Stomach smooth muscle (tissue), 2 donors: Measurements from ENCODE around the gene CPNE5.

ENCODE experiments used
- H3K27ac ChIP-seq: one replicate; pipeline ENCODE4 v1.7.0; 2013; ENCODE audit warnings: mild to moderate bottlenecking, low read length, inconsistent platforms
- H3K27me3 ChIP-seq, 2 donors: one replicate each; pipeline ENCODE4 v1.7.0; 2013; ENCODE audit warnings: low read length in 2 of 2; ENCODE audit not compliant: insufficient read depth in 2 of 2, control insufficient read depth in 1 of 2
- H3K36me3 ChIP-seq, 2 donors: one replicate each; pipeline ENCODE4 v1.7.0; 2013; ENCODE audit warnings: low read length in 2 of 2; ENCODE audit not compliant: control insufficient read depth in 2 of 2, insufficient read depth in 2 of 2
- H3K4me1 ChIP-seq: one replicate; pipeline ENCODE4 v1.7.0; 2013; ENCODE audit warnings: low read length; ENCODE audit not compliant: control insufficient read depth, insufficient read depth
- H3K4me3 ChIP-seq, 2 donors: one replicate each; pipeline ENCODE4 v1.7.0; 2013; ENCODE audit warnings: low read length in 2 of 2
- H3K9ac ChIP-seq, 2 donors: one replicate each; pipeline ENCODE4 v1.7.0; 2013; ENCODE audit warnings: low read length in 2 of 2, mild to moderate bottlenecking in 1 of 2
- H3K9me3 ChIP-seq, 2 donors: one replicate each; pipeline ENCODE4 v1.7.0; 2013; ENCODE audit warnings: low read length in 2 of 2; ENCODE audit not compliant: control insufficient read depth in 2 of 2
- donor health status: healthy.
- donor health status: Pancreatic carcinoma.

Gene CPNE5

GRCh38 chr6:36844232-36845170 is 5.3 kb upstream of the CPNE5 start:
- Histone ChIP-seq H3K9me3 (no peaks in the 10 kb centered on the region), H3K27ac (no peak overlapping the region), H3K4me1 (peaks cover 20% of the 10 kb centered on the region), H3K4me3 (no peak overlapping the region), H3K9ac (no peak overlapping the region), H3K27me3 (peaks cover 0 to 7% of the 10 kb centered on the region in 2 donors), H3K36me3 (no peaks in the 10 kb centered on the region)

DNA sequence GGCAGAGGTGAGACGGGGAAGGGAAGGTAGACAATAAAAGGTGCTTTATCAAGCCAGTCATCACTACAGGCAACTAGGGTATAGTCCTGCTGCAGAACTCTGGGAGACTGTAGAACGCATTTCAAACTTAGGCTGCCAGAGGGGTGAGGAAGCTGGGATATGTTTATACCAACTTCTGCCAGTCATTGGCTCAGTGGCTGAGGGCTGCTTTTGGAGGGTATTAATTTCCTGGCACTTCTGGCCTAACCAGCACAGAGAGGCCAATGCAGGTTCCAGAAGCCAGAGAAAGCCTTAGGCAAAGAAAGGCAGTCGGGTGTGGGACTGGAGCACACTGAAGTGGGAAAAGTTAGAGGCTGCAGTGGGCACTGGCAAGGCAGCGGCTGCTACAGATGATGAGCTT is 3.9 kb upstream of the CPNE5 start:
- H3K27me3 ChIP-seq, result peaks cover 2 to 14% of the 10 kb centered on the region in 2 donors
- no peak overlapping the region for H3K4me3 ChIP-seq
- no peaks in the 10 kb centered on the region for H3K9me3 ChIP-seq
- H3K4me1 ChIP-seq, result peaks cover 23% of the 10 kb centered on the region
- H3K9ac ChIP-seq, result no peak overlapping the region
- H3K36me3 ChIP-seq, result no peaks in the 10 kb centered on the region
- H3K27ac ChIP-seq, result no peak overlapping the region

DNA sequence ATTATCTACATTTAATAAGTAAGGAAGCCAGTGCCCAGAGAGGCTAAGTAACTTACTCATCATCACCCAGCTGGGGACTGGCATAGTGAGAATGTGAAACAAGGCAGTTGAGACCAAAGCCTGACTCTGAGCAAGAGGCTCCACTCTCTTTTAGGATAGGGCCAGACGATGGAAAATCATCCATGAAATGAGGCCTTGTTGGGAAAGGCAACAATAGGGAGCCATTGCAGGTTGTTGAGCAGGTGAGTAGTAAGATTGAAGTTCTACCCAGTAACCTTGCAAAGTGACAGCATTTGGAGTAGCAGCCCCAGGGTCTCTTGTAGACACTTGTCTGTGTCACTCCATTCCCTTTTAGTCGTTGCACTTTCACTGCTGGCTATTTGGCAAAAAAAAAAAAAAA is 2.5 kb upstream of the CPNE5 start:
- H3K36me3 ChIP-seq, result no peaks in the 10 kb centered on the region
- H3K4me3 ChIP-seq, result no peak overlapping the region
- no peaks in the 10 kb centered on the region for H3K9me3 ChIP-seq
- peaks cover 23% of the 10 kb centered on the region for H3K4me1 ChIP-seq
- no peak overlapping the region for H3K9ac ChIP-seq
- H3K27ac ChIP-seq, result no peak overlapping the region
- peaks cover 3 to 14% of the 10 kb centered on the region in 2 donors for H3K27me3 ChIP-seq

DNA sequence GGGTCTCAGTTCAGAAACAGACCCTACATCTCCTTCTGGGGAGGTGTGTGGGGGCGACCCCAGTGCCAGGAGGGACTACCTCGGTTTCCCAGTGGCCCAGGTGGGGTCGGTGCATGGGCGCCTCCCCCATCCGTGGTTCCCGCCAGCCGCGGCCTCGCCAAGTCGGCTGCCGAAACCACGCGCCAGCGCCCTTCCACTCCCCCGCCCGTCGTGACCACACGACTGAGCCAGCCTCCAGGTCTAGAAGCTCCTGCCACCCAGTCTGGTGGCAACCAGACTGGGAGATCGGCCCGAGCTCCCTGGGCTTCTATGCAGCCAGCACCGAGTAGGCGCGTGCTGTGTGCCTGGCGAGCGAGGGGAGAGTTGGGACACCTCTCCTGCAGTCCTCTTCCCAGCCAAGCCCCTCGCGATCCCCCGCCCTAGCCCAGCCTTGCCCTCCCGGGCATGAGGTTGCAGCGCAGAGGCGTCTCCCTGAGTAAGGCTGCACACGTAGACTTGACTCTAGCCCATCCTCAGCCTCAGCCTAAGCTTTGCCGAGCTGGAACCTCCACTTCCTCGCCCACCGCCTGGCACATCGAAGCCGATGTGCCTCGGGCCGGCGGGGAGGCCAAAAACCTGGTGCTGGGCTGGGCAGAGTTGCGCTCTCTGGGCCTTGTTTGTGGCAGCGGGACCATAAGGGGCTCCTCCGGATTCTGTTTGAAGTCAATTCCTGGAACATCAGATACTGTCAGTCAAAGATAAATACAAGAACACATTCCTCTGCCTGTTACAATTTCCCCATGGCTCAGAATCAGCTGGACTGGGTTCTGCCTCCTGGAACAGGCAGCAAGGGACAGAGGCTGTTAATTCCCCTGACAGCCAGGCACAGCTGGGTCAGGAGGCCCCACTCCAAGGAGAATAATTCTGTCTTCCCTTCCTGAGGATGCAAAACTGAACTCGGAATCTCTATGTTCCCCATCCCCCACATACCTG is 1.5 kb upstream of the CPNE5 start:
- H3K36me3 ChIP-seq, result no peaks in the 10 kb centered on the region
- peaks cover 23% of the 10 kb centered on the region for H3K4me1 ChIP-seq
- no peaks in the 10 kb centered on the region for H3K9me3 ChIP-seq
- H3K9ac ChIP-seq, result no peak overlapping the region
- H3K27ac ChIP-seq, result no peak overlapping the region
- peak overlapping the region; percentile 54 to 66 for H3K4me3 ChIP-seq
- H3K27me3 ChIP-seq, result peaks cover 3 to 14% of the 10 kb centered on the region in 2 donors

DNA sequence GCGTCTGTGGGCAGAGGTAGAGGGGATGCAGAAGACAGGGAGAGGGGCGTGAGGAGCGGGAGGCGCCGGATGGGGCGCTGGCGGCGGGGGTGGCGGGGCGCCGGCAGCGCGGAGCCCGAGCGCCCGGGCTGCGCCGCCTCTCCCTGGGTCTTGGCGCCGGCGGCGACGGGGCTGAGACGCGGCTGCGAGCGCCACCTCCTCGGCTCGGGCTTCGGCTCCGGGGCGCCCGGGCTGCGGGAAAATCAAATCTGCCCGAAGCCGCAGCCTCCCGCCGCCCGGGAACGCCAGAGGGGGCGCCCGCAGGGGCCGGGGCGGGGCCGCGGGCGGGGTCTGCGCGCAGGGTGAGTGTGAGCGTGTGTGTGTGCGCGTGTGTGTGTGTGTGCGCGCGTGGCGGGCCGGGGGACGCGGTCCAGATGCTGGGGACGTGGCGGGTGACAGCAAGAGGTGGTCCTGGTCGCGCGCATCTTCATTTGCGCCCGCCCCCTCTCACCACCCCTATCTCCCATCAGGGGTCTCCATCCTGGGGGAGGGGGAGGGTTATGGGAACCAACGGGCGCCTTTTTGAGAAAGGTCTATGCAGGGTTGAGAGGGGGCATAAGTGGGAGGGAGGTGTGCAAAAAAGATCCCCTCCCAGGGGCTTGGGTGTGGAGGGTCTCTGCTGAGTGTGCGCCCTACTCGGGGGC is 646 bp upstream of the CPNE5 start:
- Histone ChIP-seq H3K27me3 (peaks cover 3 to 14% of the 10 kb centered on the region in 2 donors), H3K27ac (no peak overlapping the region), H3K9ac (no peak overlapping the region), H3K9me3 (no peaks in the 10 kb centered on the region), H3K4me3 (peak overlapping the region; percentile 54 to 66), H3K36me3 (no peaks in the 10 kb centered on the region), H3K4me1 (peaks cover 23% of the 10 kb centered on the region)

- no peak overlapping the region for H3K4me3 ChIP-seq
- H3K4me1 ChIP-seq, result peaks cover 23% of the 10 kb centered on the region
- no peaks in the 10 kb centered on the region for H3K36me3 ChIP-seq
- H3K9me3 ChIP-seq, result no peaks in the 10 kb centered on the region
- H3K9ac ChIP-seq, result no peak overlapping the region
- peaks cover 3 to 14% of the 10 kb centered on the region in 2 donors for H3K27me3 ChIP-seq
- H3K27ac ChIP-seq, result no peak overlapping the region
Observed at GRCh38 chr6:36837686-36838085, 1.6 kb downstream of the CPNE5 start.

DNA sequence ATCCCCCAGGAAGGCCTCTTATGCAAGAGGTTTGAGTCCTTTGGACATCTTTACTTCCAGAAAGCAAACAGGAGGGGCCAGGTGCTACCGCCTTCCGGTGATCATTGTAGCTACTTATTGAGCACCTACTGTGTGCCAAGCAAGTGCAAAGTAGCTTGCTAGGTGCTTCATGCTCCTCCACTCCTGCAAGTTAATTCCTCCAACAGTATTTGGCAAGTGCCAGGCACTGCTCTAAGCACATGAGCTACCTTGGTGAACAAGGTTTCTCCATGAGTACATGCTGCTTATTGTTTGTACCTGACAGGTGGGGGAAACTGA is 2.3 kb downstream of the CPNE5 start:
- peaks cover 3 to 14% of the 10 kb centered on the region in 2 donors for H3K27me3 ChIP-seq
- peaks cover 23% of the 10 kb centered on the region for H3K4me1 ChIP-seq
- no peak overlapping the region for H3K9ac ChIP-seq
- H3K27ac ChIP-seq, result no peak overlapping the region
- no peaks in the 10 kb centered on the region for H3K36me3 ChIP-seq
- H3K4me3 ChIP-seq, result no peak overlapping the region
- H3K9me3 ChIP-seq, result no peaks in the 10 kb centered on the region

- Histone ChIP-seq H3K4me3 (no peak overlapping the region), H3K4me1 (peaks cover 22% of the 10 kb centered on the region), H3K36me3 (no peaks in the 10 kb centered on the region), H3K27me3 (peaks cover 3 to 14% of the 10 kb centered on the region in 2 donors), H3K9me3 (no peaks in the 10 kb centered on the region), H3K9ac (no peak overlapping the region), H3K27ac (no peak overlapping the region)
Observed at GRCh38 chr6:36836111-36837021, 2.9 kb downstream of the CPNE5 start.

DNA sequence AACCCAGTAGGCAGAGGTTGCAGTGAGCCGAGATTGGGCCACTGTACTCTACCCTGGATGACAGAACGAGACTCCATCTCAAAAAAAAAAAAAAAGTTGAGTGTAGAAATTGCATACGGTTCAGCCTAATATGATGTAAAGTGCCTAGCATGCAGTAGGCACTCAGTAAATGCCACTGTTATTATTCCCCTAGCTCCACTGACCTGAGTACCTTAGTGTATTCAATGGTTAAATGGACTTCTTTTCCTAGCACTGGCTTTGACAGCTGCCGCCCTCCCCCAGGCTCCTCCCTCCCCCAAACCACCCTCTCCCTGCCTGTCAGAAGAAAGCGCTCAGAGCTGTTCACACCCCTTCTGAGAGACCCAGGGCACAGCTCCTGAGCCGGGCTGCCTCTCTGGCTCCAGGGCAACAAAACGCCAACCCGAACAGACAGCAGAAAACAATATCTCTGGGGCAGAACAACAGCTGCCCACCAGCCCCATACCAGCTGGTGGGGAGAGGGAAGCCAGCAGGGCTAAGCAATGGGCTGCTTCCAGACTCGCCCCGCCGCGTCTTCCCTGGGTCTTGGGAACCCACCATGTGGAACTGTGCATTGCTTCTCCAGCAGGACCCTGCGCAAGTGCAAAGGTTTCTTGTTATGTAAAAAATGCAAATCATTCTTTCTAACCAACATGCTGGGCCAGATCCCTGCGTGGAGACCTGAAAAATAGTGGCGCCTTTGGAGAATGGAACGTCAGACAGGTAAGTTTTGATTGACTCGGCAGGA is 4.5 kb downstream of the CPNE5 start:
- H3K27ac ChIP-seq, result no peak overlapping the region
- H3K27me3 ChIP-seq, result peaks cover 3 to 7% of the 10 kb centered on the region in 2 donors
- peaks cover 17% of the 10 kb centered on the region for H3K4me1 ChIP-seq
- no peak overlapping the region for H3K9ac ChIP-seq
- H3K9me3 ChIP-seq, result no peaks in the 10 kb centered on the region
- no peaks in the 10 kb centered on the region for H3K36me3 ChIP-seq
- H3K4me3 ChIP-seq, result no peak overlapping the region
